Natural killer cell (primary cell): ENCODE data around the gene MSANTD4. TPM values are rescaled to one million over a fixed set of nuclear protein-coding genes. Genes with fewer than 3 reads are reported as not detected.

ENCODE experiments used
- ATAC-seq, 3 donors: fragments of 150-1000 bp in 2 of 3; fragments of 200-7000 bp in 1 of 3; cut with Tn5 transposase; 1 replicate in 1 of 3; 2 replicates in 2 of 3; pipeline ENCODE4 v1.10.0; 2021; ENCODE audit warnings: mild to moderate bottlenecking in 2 of 3, moderate library complexity in 2 of 3
- DNase-seq, 2 donors: peaks; one replicate each; pipeline versions ENCODE4 v3.0.0 to v3.0.0-alpha.2; 2013 to 2021; ENCODE audit warnings: mixed read lengths in 1 of 2
- H3K27ac ChIP-seq: one replicate; pipeline ENCODE4 v1.5.1; 2013; ENCODE audit warnings: mild to moderate bottlenecking, low read length
- H3K27me3 ChIP-seq: one replicate; pipeline ENCODE4 v1.6.1; 2013; ENCODE audit warnings: low read length; ENCODE audit not compliant: control insufficient read depth, insufficient read depth
- H3K36me3 ChIP-seq: one replicate; pipeline ENCODE4 v1.6.1; 2013; ENCODE audit warnings: low read length; ENCODE audit not compliant: control insufficient read depth, insufficient read depth
- H3K4me1 ChIP-seq: one replicate; pipeline ENCODE4 v1.6.1; 2013; ENCODE audit warnings: low read length; ENCODE audit not compliant: control insufficient read depth, insufficient read depth
- H3K4me3 ChIP-seq: one replicate; pipeline ENCODE4 v1.5.1; 2013; ENCODE audit warnings: low read length
- H3K9me3 ChIP-seq: one replicate; pipeline ENCODE4 v1.6.1; 2013; ENCODE audit warnings: low read length; ENCODE audit not compliant: control insufficient read depth, insufficient read depth
- H3K27ac Mint-ChIP-seq, 2 donors: one replicate each; pipeline ENCODE4 v1.8.0; 2022; ENCODE audit warnings: mild to moderate bottlenecking in 2 of 2, mixed read lengths in 2 of 2, moderate library complexity in 1 of 2
- H3K27me3 Mint-ChIP-seq, 2 donors: one replicate each; pipeline ENCODE4 v1.8.0; 2022; ENCODE audit warnings: low read depth in 2 of 2, mixed read lengths in 2 of 2
- H3K36me3 Mint-ChIP-seq: one replicate; pipeline ENCODE4 v1.8.0; 2022; ENCODE audit warnings: mixed read lengths
- H3K4me1 Mint-ChIP-seq, 2 donors: one replicate each; pipeline ENCODE4 v1.8.0; 2022; ENCODE audit warnings: mixed read lengths in 2 of 2
- H3K4me3 Mint-ChIP-seq: one replicate; pipeline ENCODE4 v1.8.0; 2022; ENCODE audit warnings: mild to moderate bottlenecking, moderate library complexity, mixed read lengths
- H3K9me3 Mint-ChIP-seq, 2 donors: one replicate each; pipeline ENCODE4 v1.8.0; 2022; ENCODE audit warnings: mixed read lengths in 2 of 2
- CTCF ChIP-seq: fragments of 200-600 bp; IDR thresholded peaks from one replicate; pipeline ENCODE4 v1.8.0; 2022; ENCODE audit warnings: antibody characterized with exemption
- WGBS: methylation state at CpG from one replicate; pipeline ENCODE4 v1.1.7; 2013; ENCODE audit warnings: missing lambda C conversion rate; ENCODE audit not compliant: insufficient coverage; 5-methylcytosine and 5-hydroxymethylcytosine counted together
- intact Hi-C: fragments of 100-400 bp; cut with micrococcal nuclease; formaldehyde crosslinking; loops from one replicate; pipeline ENCODE4 v1.14.2; 2022
- total RNA-seq, 4 donors: library from RNA; stranded (reverse); fragments of 120-200 nt in 1 of 4; gene quantifications; one replicate each; pipeline versions ENCODE4 v1.2.3 to v1.2.4, GENCODE V29; 2013 to 2022

Gene MSANTD4
- total RNA-seq, 3 donors from 2014 or later (not counting 1 experiment from before 2014, with no cell fraction given), result 5.1 to 8.7 (median 7.2) TPM

GRCh38 chr11:105979997-105980703 is 41.9 kb downstream of the MSANTD4 start:
- TF ChIP-seq CTCF, result no peak
- no peak overlapping the region for H3K4me3 Mint-ChIP-seq
- ATAC-seq, result no peak
- no peaks in the 10 kb centered on the region for H3K9me3 ChIP-seq
- DNase-seq, result no peak
- intact Hi-C loops, result no loop called here
- peaks cover 4 to 6% of the 10 kb centered on the region in 2 donors for H3K9me3 Mint-ChIP-seq
- H3K36me3 Mint-ChIP-seq, result no peaks in the 10 kb centered on the region
- H3K4me1 ChIP-seq, result no peaks in the 10 kb centered on the region
- no peaks in the 10 kb centered on the region for H3K36me3 ChIP-seq
- no peak overlapping the region for H3K27ac ChIP-seq
- H3K4me3 ChIP-seq, result no peak overlapping the region
- no peaks in the 10 kb centered on the region for H3K27me3 ChIP-seq
- no peaks in the 10 kb centered on the region for H3K4me1 Mint-ChIP-seq
- WGBS, result 86% methylated on average over 7 of the region's 10 CpGs
- H3K27ac Mint-ChIP-seq, result no peak overlapping the region
- H3K27me3 Mint-ChIP-seq, result no peaks in the 10 kb centered on the region

GRCh38 chr11:105975128-105975527 is 46.9 kb downstream of the MSANTD4 start:
- Mint-ChIP-seq H3K27ac (no peak overlapping the region), H3K4me1 (no peaks in the 10 kb centered on the region), H3K36me3 (no peaks in the 10 kb centered on the region), H3K9me3 (peaks cover 0 to 3% of the 10 kb centered on the region in 2 donors), H3K4me3 (no peak overlapping the region), H3K27me3 (no peaks in the 10 kb centered on the region)
- no peak for TF ChIP-seq CTCF
- intact Hi-C loops, result no loop called here
- ATAC-seq, result no peak
- H3K4me1 ChIP-seq, result no peaks in the 10 kb centered on the region
- WGBS, result no CpG with 5 or more reads among the region's 1 CpG
- H3K27me3 ChIP-seq, result no peaks in the 10 kb centered on the region
- DNase-seq, result no peak
- H3K36me3 ChIP-seq, result no peaks in the 10 kb centered on the region
- H3K9me3 ChIP-seq, result no peaks in the 10 kb centered on the region
- no peak overlapping the region for H3K4me3 ChIP-seq
- no peak overlapping the region for H3K27ac ChIP-seq

GRCh38 chr11:105969756-105970155 is 52.3 kb downstream of the MSANTD4 start:
- Histone ChIP-seq H3K36me3 (no peaks in the 10 kb centered on the region), H3K4me1 (no peaks in the 10 kb centered on the region), H3K27ac (no peak overlapping the region), H3K4me3 (no peak overlapping the region), H3K27me3 (no peaks in the 10 kb centered on the region), H3K9me3 (no peaks in the 10 kb centered on the region)
- H3K27ac Mint-ChIP-seq, result no peak overlapping the region
- no peak for ATAC-seq
- WGBS, result no CpG with 5 or more reads among the region's 1 CpG
- DNase-seq, result no peak
- intact Hi-C loops, result no loop called here
- H3K36me3 Mint-ChIP-seq, result no peaks in the 10 kb centered on the region
- no peak overlapping the region for H3K4me3 Mint-ChIP-seq
- H3K4me1 Mint-ChIP-seq, result no peaks in the 10 kb centered on the region
- peaks cover 2% of the 10 kb centered on the region in 2 donors for H3K9me3 Mint-ChIP-seq
- TF ChIP-seq CTCF, result no peak
- no peaks in the 10 kb centered on the region for H3K27me3 Mint-ChIP-seq
